WERI-Rb-1 (cell line): ENCODE data around the gene TMA7B.
A peak's percentile ranks its signal among the peaks of the same experiment; 100 is the strongest.

Experiments
- DNase-seq: peaks from one replicate; pipeline ENCODE4 v3.0.0-alpha.2; 2020
- H3K27ac ChIP-seq: fragments of 250-450 bp; sonication (Bioruptor Pico); 2 replicates; pipeline ENCODE4 v1.5.1; 2020; ENCODE audit warnings: mild to moderate bottlenecking, moderate library complexity
- H3K27me3 ChIP-seq: fragments of 250-450 bp; sonication (Bioruptor Pico); 2 replicates; pipeline ENCODE4 v1.5.1; 2021; ENCODE audit warnings: mild to moderate bottlenecking, low read depth, moderate library complexity; ENCODE audit not compliant: insufficient read depth, severe bottlenecking
- H3K36me3 ChIP-seq: fragments of 250-450 bp; sonication (Bioruptor Pico); 2 replicates; pipeline ENCODE4 v1.5.1; 2020; ENCODE audit warnings: mild to moderate bottlenecking, moderate library complexity
- H3K4me3 ChIP-seq: 2 replicates; pipeline ENCODE4 v1.5.1; 2011; ENCODE audit warnings: low read depth, mild to moderate bottlenecking, control low read depth, low read length
- H3K9me3 ChIP-seq: fragments of 250-450 bp; sonication (Bioruptor Pico); 2 replicates; pipeline ENCODE4 v1.5.1; 2021; ENCODE audit warnings: mild to moderate bottlenecking, moderate library complexity; ENCODE audit not compliant: severe bottlenecking
- TF ChIP-seq, protein P1 (sequence below): IDR thresholded peaks from 2 replicates; pipeline ENCODE4 v1.5.1; 2011; ENCODE audit warnings: low read depth, mild to moderate bottlenecking, control low read depth, inconsistent platforms, low read length

TMA7B gene

DNA sequence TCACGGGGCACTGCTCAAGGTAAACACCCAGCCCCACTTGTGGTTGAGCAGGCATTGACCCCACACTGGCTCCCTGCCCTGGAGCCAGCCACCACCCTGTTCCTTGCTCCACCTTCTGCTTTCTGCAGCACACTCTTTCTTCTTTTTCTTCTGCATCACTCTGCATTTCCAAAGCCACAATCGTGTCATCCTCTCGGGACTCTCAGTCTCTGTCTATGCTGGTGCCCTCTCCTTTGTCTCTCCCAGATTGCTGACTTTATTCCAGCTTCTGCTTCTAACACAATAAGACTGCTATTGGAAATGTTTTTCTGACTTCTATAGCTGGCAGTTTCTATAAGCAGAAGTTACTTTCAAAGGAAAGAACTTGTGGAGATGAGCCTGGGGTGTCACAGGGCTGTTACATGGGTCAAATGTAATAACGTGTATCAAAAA is 44.9 kb upstream of the TMA7B start:
- Histone ChIP-seq H3K27ac (peak overlapping the region; percentile 11; the same call in 1 of the 2 replicates), H3K36me3 (no peaks in the 10 kb centered on the region), H3K9me3 (no peaks in the 10 kb centered on the region), H3K4me3 (no peak overlapping the region), H3K27me3 (no peaks in the 10 kb centered on the region)
- TF ChIP-seq, protein P1, sequence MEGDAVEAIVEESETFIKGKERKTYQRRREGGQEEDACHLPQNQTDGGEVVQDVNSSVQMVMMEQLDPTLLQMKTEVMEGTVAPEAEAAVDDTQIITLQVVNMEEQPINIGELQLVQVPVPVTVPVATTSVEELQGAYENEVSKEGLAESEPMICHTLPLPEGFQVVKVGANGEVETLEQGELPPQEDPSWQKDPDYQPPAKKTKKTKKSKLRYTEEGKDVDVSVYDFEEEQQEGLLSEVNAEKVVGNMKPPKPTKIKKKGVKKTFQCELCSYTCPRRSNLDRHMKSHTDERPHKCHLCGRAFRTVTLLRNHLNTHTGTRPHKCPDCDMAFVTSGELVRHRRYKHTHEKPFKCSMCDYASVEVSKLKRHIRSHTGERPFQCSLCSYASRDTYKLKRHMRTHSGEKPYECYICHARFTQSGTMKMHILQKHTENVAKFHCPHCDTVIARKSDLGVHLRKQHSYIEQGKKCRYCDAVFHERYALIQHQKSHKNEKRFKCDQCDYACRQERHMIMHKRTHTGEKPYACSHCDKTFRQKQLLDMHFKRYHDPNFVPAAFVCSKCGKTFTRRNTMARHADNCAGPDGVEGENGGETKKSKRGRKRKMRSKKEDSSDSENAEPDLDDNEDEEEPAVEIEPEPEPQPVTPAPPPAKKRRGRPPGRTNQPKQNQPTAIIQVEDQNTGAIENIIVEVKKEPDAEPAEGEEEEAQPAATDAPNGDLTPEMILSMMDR, result no peak
- no peak for DNase-seq

DNA sequence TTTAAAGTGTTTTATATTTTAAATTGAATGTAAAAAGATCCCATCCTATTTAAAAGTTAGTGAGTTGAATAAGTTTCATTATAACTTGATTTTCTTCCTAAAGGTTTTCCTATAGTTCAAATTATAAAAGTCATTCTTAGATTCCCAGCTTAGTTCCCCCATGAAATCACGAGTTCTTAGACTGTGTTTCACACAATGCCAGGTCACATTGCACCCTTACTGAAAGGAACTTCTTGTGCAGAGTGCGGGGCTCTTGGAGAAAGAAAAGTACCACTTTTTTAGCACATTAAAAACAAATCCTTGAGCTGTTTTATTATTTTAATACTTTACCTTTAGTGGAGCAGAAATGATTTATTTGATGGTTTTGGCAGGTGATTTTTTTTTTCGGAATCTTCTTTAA is 43.7 kb upstream of the TMA7B start:
- TF ChIP-seq, protein P1, result no peak
- no peaks in the 10 kb centered on the region for H3K36me3 ChIP-seq
- no peaks in the 10 kb centered on the region for H3K9me3 ChIP-seq
- DNase-seq, result no peak
- H3K27ac ChIP-seq, result no peak overlapping the region
- H3K4me3 ChIP-seq, result no peak overlapping the region
- no peaks in the 10 kb centered on the region for H3K27me3 ChIP-seq

DNA sequence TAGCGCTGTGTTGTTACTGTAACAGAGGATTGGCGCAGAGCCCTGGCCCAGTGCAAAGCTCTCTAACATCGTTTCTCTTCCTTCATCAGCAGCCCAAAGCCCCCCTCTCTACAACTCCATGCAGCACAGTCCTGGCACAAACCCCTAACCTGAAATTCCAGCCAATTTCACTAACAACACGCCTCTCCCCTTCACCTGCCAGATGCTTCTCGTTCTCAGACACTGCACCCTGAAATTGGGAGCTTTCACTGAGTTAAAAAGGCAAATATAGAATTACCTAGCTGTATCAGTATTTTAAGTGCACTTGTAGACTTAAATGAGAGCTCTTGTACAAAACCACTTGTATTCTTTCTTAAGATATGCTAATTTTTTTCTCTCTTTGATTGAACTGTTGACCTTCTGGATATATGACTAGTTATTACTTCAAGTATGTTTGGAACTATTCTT is 43.0 kb upstream of the TMA7B start:
- peak; percentile 40 for DNase-seq
- TF ChIP-seq, protein P1, result no peak
- H3K27me3 ChIP-seq, result no peaks in the 10 kb centered on the region
- H3K36me3 ChIP-seq, result no peaks in the 10 kb centered on the region
- H3K4me3 ChIP-seq, result no peak overlapping the region
- no peaks in the 10 kb centered on the region for H3K9me3 ChIP-seq
- H3K27ac ChIP-seq, result no peak overlapping the region

DNA sequence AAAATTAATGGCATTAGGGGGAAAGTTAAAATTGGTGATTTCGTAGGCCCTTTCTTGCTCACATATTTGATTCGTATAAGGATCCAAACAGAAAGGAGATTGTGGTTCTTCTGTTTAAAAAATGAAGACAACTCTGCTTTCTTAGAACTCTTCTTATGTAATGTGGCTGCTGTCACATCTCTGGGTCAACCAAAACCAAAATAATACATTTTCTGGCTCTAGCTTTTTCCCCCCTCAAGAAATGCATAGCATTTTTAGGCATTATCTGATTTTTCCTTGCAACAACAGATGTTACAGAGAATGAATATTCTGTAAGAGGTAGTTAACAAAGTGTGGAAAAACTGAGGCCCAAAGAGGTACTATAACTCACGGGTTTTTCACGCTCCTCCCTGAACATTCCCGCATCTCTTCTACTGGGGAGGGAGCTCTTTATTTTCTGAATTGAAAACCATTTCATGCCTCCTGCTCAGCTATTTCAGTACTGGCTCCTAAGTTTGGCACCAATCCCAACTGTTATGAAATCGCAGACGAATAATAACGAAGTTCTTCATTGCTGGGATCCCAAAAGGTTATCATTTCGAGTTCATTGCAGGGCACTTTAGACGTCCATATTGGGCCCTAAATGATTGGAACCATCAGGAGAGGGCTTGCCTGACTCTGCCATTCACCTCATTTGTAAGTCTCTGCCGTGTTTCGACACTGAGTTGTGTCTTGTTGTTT is 42.3 kb upstream of the TMA7B start:
- H3K27ac ChIP-seq, result no peak overlapping the region
- no peaks in the 10 kb centered on the region for H3K27me3 ChIP-seq
- no peaks in the 10 kb centered on the region for H3K9me3 ChIP-seq
- no peak overlapping the region for H3K4me3 ChIP-seq
- TF ChIP-seq, protein P1, result no peak
- DNase-seq, result no peak
- no peaks in the 10 kb centered on the region for H3K36me3 ChIP-seq

DNA sequence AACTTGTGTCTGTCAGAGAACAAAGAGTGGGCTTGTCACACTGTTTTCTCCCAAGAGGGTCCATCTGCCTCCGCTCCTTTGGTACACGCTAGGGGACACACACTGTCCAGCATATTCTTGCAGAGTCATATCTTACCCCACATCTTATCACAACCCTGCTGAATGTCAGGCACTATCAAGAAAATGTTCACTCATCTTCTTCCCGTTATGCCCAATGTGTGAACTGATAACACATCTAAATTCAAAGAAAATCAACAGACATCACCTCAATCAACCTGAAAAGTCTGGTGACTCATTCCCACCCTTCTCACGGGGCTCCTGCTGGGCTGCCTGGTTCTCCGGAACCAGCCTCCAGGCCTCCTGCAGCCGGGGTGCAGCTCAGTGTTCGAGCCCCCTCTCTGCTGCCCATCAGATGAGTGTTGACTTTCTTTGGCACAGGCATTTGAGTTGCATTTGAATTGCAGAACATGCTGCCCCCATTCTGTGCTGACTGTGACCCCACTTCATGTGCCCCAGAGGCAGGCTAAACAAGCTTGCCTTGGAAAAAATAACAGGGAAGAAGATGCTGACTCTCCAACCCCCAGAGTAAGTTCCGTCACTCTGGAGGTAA is 40.0 kb upstream of the TMA7B start:
- Histone ChIP-seq H3K27me3 (no peaks in the 10 kb centered on the region), H3K4me3 (no peak overlapping the region)

More for the DNA sequence above, 40.0 kb upstream of the TMA7B start:
- no peak for DNase-seq
- TF ChIP-seq, protein P1, result no peak
- Histone ChIP-seq H3K27ac (no peak overlapping the region), H3K9me3 (peaks cover 2% of the 10 kb centered on the region), H3K36me3 (no peaks in the 10 kb centered on the region)
